NCI-H2227 treated with DMSO at 0.1 percent for 48 hours (cell line): ENCODE measurements around the gene SS18L1.
A peak's percentile ranks its signal among the peaks of the same experiment; 100 is the strongest.

Experiments used
- DNase-seq: peaks from one replicate; lab custom pipeline; 2025; lab: John Stamatoyannopoulos, UW

SS18L1 gene

GRCh38 chr20:62174021-62174804 is 30.6 kb downstream of the SS18L1 start:
- no peak for DNase-seq

- no peak for DNase-seq
These were observed 31.5 kb downstream of the SS18L1 start for GRCh38 chr20:62174870-62175624.

- DNase-seq, result no peak
These were observed 32.1 kb downstream of the SS18L1 start for GRCh38 chr20:62175711-62176110.

- no peak for DNase-seq
These were observed 33.3 kb downstream of the SS18L1 start for GRCh38 chr20:62176866-62177265.

GRCh38 chr20:62177307-62177706 is 33.7 kb downstream of the SS18L1 start:
- no peak for DNase-seq

GRCh38 chr20:62178316-62179161 is 35.0 kb downstream of the SS18L1 start:
- no peak for DNase-seq

- DNase-seq, result no peak
These were observed 35.6 kb downstream of the SS18L1 start for GRCh38 chr20:62179162-62179504.

GRCh38 chr20:62181808-62182207 is 38.2 kb downstream of the SS18L1 start:
- no peak for DNase-seq

GRCh38 chr20:62182469-62183425 is 39.2 kb downstream of the SS18L1 start, which contains the start of gene MTG2:
Gene MTG2 (plus strand): TSS chr20:62183028. CDS start chr20:62193421, 10,393 bp downstream.
- DNase-seq, result peak; percentile 92

- DNase-seq, result peak; percentile 28
These were observed 40.0 kb downstream of the SS18L1 start for GRCh38 chr20:62183426-62184142.

GRCh38 chr20:62186096-62186426 is 42.5 kb downstream of the SS18L1 start:
- no peak for DNase-seq

- DNase-seq, result no peak
These were observed 43.6 kb downstream of the SS18L1 start for GRCh38 chr20:62186887-62187866.

GRCh38 chr20:62190639-62191411 is 47.3 kb downstream of the SS18L1 start:
- DNase-seq, result no peak

- no peak for DNase-seq
These were observed 48.4 kb downstream of the SS18L1 start for GRCh38 chr20:62191781-62192559.

- no peak for DNase-seq
These were observed 49.1 kb downstream of the SS18L1 start for GRCh38 chr20:62192635-62193034.

GRCh38 chr20:62193079-62194025 is 49.8 kb downstream of the SS18L1 start:
- no peak for DNase-seq

GRCh38 chr20:62195075-62195405 is 51.5 kb downstream of the SS18L1 start:
- no peak for DNase-seq
